NB4 (cell line): ENCODE results near the gene LAMB2.

ENCODE experiments used
- DNase-seq: peaks from one replicate; pipeline ENCODE4 v3.0.0; 2010; ENCODE audit warnings: low read depth
- H3K4me3 ChIP-seq: one replicate; pipeline ENCODE4 v1.5.1; 2011; ENCODE audit warnings: mild to moderate bottlenecking, low read depth, low read length, moderate library complexity
- CTCF ChIP-seq: IDR thresholded peaks from one replicate; pipeline ENCODE4 v1.5.1; 2012; ENCODE audit warnings: low read depth, low read length
- MAX ChIP-seq: IDR thresholded peaks from 2 replicates; pipeline ENCODE4 v1.6.1; 2011; ENCODE audit warnings: low read depth, low read length
- MYC ChIP-seq: IDR thresholded peaks from 2 replicates; pipeline ENCODE4 v1.6.1; 2011; ENCODE audit warnings: low read depth, low read length
- POLR2A ChIP-seq: IDR thresholded peaks from 2 replicates; pipeline ENCODE4 v1.6.1; 2011; ENCODE audit warnings: mild to moderate bottlenecking; ENCODE audit not compliant: insufficient read length; ENCODE audit errors: extremely low read depth

LAMB2 gene

GRCh38 chr3:49158103-49158709 lies 25.4 kb upstream of the LAMB2 start:
- H3K4me3 ChIP-seq: no peak overlapping the region
- TF ChIP-seq CTCF: peak; percentile 79
- TF ChIP-seq MAX: no peak
- no peak for TF ChIP-seq POLR2A
- no peak for TF ChIP-seq MYC
- peak; percentile 67 for DNase-seq

GRCh38 chr3:49157289-49157688 lies 24.4 kb upstream of the LAMB2 start:
- no peak for DNase-seq
- TF ChIP-seq MYC (no peak), CTCF (no peak), POLR2A (no peak), MAX (no peak)

GRCh38 chr3:49153349-49153912 lies 20.6 kb upstream of the LAMB2 start:
- DNase-seq: no peak
- TF ChIP-seq MYC: no peak
- TF ChIP-seq POLR2A: no peak
- TF ChIP-seq CTCF: no peak
- TF ChIP-seq MAX: no peak
- H3K4me3 ChIP-seq: no peak overlapping the region

More at GRCh38 chr3:49157289-49157688, 24.4 kb upstream of the LAMB2 start:
- no peak overlapping the region for H3K4me3 ChIP-seq

- no peak for TF ChIP-seq MYC
- no peak for TF ChIP-seq POLR2A
- no peak for TF ChIP-seq MAX
- TF ChIP-seq CTCF: no peak
- DNase-seq: no peak
- no peak overlapping the region for H3K4me3 ChIP-seq
Observed at GRCh38 chr3:49151610-49152009, 18.8 kb upstream of the LAMB2 start.

- TF ChIP-seq MAX (no peak), POLR2A (no peak), CTCF (no peak), MYC (no peak)
- H3K4me3 ChIP-seq: no peak overlapping the region
- DNase-seq: no peak
Observed at GRCh38 chr3:49148159-49148558, 15.3 kb upstream of the LAMB2 start.
